GM21619 (cell line): ENCODE results near the gene DUSP19.

Experiments
- ATAC-seq: cut with Tn5 transposase; IDR thresholded peaks from one replicate; pipeline ENCODE4 v1.9.1; 2021; ENCODE audit not compliant: unreplicated experiment

Gene DUSP19

DNA sequence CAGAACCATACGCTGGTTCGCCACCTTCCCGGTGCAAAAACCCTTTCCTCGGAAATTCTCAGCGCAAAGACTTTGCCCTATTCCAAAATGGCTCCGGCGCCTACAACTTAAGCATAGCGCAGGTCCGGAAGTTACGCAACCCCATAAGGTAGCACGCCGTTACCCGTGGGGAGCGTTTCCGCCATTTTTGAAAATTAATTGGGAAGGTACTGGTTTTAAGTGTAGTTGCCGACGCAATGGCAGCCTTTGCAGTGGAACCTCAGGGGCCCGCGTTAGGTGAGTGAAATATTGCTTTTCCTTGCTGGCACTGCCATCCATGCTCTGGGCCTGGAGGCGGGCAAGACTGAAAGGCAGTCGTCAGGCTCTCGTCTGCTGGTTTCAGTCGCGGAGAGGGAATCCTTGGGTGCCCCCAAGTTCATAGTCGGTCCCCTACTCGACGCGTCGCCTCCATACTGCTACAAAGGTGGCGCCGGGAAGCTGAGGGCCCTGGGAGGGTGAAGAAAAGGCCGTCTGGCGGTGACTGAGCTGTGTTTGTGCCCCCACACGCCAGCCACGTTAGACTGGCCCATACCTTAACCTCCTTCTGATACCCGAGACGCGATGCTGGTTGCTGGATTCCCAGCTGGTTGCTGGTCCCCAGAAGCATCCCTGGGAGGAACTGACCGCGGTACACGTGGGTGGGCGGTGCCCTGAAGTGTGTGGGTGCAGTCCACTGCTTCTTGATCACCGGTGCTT, 45.8 kb downstream of the DUSP19 start, which contains the start of gene NUP35:
TSS of gene NUP35 (plus strand) at position 222 of the 735 bp plus-strand sequence. CDS start at position 237, 15 bp downstream.
- peak; percentile 89 for ATAC-seq

DNA sequence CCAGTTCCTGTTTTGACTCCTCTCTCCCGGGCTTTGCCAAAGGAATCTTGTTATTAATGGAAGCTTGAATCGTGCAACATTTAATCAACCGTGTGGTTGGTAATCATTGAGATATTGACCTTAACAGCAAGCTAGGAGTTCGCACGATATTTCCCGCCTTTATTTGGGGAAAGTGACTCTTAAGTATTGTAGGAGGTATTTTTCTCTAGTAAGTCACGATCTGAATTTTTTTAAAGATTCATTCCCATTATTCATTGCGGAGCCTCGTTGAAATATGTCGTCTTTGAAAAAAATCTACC, 46.4 kb downstream of the DUSP19 start:
- no peak for ATAC-seq

DNA sequence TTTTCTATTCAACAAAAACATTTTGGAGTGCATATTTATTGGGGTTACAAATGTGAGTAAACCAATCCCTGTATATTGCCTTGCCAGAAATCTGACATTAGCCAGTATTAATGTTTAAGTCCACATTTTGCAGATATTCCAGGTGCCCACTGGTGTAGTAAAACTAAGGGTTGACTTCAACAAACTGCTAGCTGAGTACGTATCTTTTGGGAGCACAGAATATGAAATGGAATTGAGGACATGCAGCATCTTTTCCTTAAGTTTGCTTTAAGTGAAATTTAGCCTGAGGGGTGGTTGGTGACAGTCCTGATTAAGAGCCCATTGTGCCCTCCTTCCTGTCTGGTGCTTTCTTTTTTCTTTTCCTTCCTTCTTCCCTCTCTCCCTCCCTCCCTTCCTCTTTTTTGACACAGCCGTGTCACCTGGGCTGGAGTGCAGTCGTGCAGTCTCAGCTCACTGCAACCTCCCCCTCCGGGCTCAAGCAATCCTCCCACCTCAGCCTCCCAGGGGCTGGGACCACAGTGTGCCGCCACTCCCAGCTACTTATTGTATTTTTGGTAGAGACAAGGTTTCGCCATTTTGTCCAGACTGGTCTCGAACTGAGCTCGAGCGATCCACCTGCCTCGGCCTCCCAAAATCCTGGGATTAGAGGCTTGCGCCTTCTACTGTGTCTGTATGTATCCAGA, 47.3 kb downstream of the DUSP19 start:
- no peak for ATAC-seq

DNA sequence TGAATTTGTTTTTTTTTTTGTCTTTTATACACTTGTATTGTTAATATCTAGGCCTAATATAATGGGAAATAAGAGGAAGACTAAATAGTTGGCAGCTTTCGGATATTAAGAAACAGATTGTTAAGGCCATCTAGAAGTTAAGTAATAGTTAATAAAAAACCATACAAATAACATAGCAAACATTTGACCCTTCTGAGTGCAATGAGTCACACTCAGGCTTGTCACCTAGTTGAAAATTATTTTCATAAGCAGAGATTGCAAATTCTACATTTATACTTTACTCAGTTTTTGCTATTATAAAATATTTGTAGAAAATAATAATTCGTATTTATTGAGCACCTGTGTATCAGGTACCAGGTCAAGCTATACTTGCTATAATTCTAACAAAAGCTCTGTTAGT, 48.1 kb downstream of the DUSP19 start:
- no peak for ATAC-seq

DNA sequence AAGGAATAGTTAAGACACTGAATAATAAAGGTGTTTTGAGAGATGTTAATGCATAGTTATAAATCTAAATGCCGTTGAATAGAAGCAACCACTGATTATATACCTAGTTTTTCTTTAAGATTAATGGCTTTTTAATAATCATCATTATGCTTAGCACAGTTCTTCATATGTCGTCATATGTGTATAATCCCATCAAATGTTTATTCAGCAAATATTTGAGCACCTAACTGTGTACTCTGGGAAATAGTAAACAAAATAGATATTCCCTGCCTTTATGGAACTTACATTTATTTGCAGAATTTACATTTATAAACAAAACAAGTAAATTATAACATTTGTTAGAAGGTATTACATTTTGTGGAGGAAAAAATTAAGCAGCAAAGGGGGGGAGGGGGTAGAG, 55.5 kb downstream of the DUSP19 start:
- no peak for ATAC-seq

DNA sequence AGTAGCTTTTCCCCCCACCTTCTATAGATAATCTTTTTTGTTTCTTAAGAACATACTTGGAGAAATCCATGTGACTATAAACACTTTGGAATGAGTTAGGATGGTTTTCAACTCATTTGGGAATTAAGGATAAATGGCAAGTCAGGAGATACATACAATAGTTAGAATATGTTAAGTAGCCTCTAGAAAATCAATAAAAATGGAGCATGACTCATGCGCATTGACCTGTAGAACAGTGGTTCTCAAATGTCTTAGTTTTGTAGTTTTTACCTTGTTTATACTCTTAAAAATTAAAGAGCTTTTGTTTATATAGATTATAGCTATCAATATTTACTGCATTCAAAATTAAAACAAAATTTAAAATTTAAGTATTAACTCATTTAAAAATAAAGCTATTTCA, 70.4 kb downstream of the DUSP19 start:
- no peak for ATAC-seq

DNA sequence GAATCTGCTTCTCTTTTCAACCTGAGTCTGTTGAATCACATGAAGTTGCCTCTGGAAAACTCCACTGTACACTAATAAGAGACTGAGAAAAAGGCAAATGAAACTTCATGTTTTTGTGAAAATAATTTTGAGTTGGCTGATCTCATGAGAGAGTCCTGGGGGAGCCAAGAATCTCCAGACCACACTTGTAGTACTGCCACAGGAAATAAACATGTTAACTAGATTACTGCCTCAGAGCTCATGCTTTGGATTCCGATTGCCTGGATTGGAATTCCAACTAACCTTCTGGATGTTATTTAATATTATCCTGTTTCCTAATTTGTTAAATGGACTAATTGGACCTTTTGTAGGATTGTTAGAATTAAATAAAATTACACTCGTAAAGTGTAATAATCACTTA, 70.9 kb downstream of the DUSP19 start:
- no peak for ATAC-seq
